ENCODE data around the gene PLEKHA7.

DNA sequence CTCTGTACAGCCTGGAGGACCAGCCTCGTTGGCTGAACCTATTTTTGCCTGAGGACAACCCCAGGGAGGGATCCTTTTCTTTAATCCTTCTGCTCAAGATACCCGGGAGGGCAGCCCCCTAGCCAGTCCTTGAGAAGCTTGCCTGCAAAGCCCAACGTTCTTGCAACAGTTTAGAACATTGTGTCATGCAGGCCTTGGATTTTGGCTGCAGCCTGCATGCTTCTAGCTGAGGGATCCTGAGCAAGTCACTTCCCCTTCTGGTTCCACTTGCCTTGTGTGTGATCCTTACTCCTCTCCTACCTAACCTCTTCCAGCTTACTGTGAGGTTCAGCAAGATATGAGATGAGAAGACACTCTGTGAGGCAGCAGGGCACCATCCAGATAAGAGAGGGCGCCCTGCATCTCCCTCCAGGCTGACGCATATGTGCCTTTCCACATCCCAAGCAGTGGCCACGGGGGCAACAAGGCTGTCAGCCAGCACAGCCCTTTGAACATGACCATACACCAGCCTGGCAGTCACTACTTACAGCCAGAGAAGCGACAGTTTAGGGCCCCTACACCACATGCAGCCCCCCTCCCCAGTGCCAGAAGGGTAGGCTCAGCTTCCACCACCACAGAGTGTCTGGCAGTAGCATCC lies 199.7 kb downstream of the PLEKHA7 start:
- TF ChIP-seq, protein P1, sequence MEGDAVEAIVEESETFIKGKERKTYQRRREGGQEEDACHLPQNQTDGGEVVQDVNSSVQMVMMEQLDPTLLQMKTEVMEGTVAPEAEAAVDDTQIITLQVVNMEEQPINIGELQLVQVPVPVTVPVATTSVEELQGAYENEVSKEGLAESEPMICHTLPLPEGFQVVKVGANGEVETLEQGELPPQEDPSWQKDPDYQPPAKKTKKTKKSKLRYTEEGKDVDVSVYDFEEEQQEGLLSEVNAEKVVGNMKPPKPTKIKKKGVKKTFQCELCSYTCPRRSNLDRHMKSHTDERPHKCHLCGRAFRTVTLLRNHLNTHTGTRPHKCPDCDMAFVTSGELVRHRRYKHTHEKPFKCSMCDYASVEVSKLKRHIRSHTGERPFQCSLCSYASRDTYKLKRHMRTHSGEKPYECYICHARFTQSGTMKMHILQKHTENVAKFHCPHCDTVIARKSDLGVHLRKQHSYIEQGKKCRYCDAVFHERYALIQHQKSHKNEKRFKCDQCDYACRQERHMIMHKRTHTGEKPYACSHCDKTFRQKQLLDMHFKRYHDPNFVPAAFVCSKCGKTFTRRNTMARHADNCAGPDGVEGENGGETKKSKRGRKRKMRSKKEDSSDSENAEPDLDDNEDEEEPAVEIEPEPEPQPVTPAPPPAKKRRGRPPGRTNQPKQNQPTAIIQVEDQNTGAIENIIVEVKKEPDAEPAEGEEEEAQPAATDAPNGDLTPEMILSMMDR (IDR thresholded peaks at IDR 0.05) = no peak
- no peak for TF ChIP-seq POLR2A (IDR thresholded peaks at IDR 0.05)

Data from upper lobe of left lung (tissue), 4 donors.